Neural progenitor cell (in vitro differentiated cells): ENCODE results near the gene JADE2.

Source experiments
- EZH2 ChIP-seq: fragments of 200-600 bp; sonication (generic); IDR thresholded peaks from 2 replicates; pipeline ENCODE4 v1.6.1; 2017; ENCODE audit warnings: antibody characterized with exemption, mild to moderate bottlenecking, moderate library complexity
- EZH2phosphoT487 ChIP-seq: fragments of 200-600 bp; sonication (generic); IDR thresholded peaks from 2 replicates; pipeline ENCODE4 v1.6.1; 2017; ENCODE audit warnings: antibody characterized with exemption
- TF ChIP-seq, protein P1 (sequence below): fragments of 200-600 bp; sonication (generic); IDR thresholded peaks from 2 replicates; pipeline ENCODE4 v1.5.1; 2017; ENCODE audit warnings: antibody characterized with exemption, mild to moderate bottlenecking

DNA sequence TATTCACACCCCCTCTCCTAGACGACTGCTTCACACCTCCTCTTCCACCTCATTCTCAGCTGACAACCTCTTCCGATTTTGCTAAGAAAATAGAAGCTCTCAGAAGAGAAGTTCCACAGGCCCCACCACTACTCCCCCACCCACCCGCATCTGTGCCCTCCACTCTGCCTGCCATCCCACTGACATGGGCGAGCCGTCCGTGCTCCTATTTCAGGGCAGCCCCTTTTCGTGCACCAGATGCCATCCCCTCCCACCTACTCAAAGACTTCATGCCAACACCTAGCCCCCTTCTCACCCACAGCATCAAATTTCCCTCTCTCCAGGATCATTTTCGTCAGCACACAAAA, 34.6 kb upstream of the JADE2 start:
- TF ChIP-seq, protein P1, sequence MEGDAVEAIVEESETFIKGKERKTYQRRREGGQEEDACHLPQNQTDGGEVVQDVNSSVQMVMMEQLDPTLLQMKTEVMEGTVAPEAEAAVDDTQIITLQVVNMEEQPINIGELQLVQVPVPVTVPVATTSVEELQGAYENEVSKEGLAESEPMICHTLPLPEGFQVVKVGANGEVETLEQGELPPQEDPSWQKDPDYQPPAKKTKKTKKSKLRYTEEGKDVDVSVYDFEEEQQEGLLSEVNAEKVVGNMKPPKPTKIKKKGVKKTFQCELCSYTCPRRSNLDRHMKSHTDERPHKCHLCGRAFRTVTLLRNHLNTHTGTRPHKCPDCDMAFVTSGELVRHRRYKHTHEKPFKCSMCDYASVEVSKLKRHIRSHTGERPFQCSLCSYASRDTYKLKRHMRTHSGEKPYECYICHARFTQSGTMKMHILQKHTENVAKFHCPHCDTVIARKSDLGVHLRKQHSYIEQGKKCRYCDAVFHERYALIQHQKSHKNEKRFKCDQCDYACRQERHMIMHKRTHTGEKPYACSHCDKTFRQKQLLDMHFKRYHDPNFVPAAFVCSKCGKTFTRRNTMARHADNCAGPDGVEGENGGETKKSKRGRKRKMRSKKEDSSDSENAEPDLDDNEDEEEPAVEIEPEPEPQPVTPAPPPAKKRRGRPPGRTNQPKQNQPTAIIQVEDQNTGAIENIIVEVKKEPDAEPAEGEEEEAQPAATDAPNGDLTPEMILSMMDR: no peak
- TF ChIP-seq EZH2: no peak
- no peak for TF ChIP-seq EZH2phosphoT487
